Measurements from ENCODE around the gene PAX4. TPM values are rescaled to one million over a fixed set of nuclear protein-coding genes. Genes with fewer than 3 reads are reported as not detected.
"Not testable (repeated sequence)": the region's sequence is repeated elsewhere in the genome, so short reads cannot be mapped to it uniquely, and the experiment has no call there.

PAX4 gene
- polyA plus RNA-seq, 1 donor = not detected

DNA sequence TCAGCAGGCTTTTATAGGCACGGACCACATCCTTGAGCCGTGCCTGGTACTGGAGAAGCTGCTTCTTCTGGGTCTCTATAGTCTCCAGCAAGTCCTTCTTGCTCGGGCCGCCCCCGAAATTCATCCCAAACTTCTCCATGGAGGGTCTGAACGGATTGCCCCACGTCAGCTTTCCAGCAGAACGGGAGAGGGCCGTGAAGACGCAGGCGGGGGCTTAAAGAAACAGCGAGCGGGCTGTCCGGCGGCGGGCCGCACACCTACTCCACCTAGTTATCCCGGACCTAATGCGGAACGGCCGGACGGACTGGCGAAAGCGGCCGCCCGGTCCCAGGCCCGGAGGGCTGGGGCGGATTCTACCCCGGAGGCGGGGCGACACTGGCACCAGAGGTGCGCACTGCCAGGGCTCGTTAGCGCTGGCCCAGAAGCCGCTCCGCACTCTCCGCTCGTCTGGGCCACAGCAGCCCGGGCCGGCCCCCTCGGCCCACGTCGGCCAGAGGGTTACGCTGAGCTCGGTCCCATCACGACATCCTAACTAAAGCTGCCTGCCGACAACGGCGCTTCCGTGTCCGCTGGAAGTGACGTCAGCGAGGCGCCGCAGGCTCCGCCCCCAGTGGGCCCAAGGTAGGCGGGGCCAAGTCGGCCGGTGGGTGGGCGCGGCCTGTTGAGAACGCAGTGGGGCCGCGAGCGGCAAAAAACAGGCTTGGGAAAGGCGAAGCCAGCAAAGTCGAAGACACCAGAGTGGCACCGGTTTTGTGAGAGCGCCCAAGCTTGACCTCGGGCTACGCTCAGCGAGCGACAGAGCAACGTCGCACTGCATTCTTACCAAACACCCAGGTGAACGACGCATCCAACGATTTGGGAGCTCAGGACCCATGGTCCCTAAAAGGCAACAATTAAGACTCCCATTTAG lies 32.6 kb downstream of the PAX4 start, which contains the start of gene GCC1:
TSS of gene GCC1 (minus strand) at position 553 of the 910 bp plus-strand sequence. CDS start at position 139, 414 bp downstream.
- DNase-seq = peak; percentile 89

DNA sequence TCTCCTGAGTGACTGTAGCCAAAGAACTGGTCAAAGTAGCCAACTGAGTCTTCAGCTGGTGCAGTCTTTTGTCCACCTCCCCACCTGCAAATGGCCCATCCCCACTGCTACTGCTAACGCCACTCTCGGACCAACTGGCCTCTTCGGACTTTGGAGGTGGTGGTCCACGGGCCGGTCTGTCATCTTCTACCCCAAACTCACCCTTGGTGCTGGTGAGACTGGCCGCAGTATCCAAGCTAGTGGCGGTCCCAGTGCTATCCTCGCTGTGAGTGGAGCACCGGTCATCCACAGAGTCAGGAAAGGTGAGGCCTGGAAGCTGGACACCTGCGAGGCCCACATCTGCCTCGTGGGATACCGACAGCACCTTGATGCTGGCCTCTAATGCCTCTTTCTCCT lies 33.3 kb downstream of the PAX4 start:
- DNase-seq = no peak

DNA sequence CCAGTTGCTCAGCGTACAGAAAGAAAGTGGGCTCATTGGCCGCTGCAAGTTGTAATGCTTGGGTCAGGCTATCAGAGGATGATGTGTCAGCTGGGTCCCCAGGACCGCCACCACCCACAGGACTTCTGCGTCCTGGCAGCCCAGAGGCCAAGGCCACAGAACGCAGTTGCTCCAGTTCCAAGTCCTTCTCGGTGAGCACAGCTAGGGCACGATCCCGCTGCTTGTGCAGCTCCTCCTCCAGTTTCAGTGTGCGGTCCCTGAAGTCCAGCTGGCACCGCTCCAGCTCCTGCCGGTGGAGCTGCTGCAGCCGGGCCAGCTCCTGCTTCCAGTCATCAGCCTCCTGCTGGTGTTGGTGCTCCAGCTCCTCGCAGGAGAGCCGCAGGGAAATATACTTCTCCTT lies 35.6 kb downstream of the PAX4 start:
- DNase-seq = no peak

DNA sequence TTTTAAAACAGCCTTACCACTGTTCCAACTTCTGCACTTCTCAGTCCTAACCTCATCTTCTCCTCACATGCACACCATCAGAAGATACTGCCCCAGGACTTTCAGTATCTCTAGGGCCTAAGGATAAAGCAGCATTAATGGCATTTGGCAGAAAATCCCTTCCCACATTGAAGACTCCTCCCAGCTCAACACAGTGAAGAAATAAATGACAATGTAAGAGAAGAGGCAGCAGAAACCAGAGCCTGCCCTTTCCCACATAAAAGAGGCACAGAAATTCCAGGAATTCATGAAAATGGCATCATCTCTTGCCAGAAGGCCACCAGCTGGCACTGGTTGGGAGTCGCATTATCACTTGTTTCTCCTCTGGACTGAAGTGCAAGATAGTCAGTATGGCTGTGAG lies 36.2 kb downstream of the PAX4 start:
- DNase-seq = no peak

DNA sequence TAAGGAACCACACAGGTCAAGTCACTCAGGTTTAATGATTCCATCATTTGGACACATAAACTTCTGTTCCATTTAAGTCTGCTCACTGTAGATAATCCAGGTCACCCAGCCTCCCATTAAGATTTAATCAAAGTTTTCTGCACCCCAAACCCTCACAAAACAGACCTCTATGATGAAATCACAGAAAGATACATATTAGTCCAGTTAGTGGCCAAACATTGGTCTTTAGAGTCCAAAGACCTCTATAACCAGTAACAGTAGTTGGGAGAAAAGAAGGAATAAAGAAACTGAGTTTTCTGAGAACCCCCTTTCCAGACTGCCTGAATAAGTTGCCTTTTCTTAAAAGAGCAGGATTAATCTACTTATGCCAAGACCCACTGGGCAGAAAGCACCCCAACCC lies 37.3 kb downstream of the PAX4 start:
- no peak for DNase-seq

DNA sequence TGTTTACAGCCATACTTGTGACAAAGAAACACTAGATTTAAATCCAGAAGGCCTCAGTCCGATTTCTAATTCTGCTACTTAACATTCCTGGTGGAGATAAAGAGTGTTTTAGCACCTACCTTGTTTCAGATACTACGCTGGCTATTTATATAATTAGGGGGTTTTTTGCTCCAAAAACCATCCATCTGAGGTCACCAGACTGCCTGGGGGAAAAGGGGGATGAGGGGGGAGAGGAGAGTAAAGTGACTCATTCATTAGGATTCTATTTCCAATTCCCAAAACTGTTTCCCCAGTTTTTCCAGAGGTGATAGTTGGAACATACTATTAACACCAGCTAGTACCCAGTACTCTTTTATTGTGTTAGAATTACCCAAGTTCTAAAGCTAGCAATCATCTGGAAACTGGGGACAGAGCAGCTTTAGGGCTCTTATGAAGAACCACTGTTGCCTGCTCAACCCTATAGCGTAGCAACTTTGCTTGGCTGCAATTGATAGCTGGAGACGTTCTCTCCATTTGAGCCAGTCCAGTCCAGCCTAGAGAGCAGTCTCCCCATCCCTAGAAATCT lies 39.1 kb downstream of the PAX4 start:
- DNase-seq = no peak

DNA sequence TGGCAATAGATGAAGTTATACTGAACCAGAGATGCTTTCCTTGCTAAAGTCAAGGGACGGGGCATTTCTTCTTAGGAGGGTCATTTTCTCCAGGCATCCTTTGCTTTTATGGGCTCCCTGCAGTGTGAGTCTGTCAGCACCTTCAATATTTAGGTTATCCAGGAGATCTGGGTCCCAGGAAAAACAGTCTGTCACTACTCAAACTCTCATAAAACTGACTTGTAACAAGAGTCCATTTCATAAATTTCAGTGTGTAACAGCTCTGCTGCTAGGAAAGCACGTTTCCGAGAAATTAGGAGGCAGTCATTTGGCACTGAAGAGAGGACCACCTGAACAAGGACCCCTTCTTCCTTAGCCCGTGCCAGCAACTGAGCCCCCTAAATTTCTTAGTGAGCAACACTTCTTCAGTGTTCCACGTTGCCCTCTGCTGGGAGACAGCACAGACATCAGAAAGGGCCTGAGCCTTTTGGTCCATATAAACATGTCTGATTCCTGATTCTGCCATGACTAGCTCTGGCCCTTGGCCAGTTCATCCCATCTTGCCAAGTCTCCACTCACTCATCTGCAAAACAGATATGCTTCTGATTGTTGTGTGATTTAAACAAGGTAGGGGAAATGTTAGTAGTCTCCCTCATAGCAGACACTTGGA lies 39.8 kb downstream of the PAX4 start:
- DNase-seq = no peak

DNA sequence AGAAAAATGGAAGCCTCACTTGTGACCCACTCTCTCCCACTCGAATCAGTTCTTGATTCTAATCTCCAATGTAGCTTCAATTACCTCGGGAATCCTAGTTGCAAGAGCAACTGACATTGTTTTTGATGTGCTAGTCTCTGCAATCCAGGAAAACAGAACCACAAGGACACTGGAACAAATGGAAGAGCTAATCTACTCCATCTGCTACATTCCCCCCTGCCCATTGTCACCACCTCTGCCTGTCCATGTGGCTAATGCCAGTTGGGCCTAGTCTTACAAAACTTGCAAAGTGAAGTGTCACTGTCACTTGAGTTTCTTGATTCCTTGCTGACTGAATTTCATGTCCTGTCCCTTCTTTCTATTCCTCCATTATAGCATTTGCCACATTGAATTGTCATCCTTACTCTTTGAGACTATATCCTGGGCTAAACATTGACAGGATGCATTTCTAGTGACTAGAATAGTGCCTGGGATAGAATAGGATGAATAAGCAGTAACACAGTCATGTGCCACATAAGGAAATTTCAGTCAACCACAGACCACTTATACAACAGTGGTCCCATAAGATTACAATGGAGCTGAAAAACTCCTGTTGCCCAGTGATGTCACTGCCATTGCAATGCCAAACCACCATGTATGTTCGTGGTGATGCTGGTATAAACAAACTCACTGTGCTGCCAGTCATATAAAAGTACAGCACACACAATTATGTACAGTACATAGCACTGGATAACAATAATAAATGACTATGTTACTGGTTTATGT lies 46.0 kb downstream of the PAX4 start:
- no peak for DNase-seq

DNA sequence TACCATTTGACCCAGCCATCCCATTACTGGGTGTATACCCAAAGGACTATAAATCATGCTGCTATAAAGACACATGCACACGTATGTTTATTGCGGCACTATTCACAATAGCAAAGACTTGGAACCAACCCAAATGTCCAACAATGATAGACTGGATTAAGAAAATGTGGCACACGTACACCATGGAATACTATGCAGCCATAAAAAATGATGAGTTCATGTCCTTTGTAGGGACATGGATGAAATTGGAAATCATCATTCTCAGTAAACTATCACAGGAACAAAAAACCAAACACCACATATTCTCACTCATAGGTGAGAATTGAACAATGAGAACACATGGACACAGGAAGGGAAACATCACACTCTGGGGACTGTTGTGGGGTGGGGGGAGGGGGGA lies 49.9 kb downstream of the PAX4 start:
- not testable (repeated sequence) for DNase-seq

DNA sequence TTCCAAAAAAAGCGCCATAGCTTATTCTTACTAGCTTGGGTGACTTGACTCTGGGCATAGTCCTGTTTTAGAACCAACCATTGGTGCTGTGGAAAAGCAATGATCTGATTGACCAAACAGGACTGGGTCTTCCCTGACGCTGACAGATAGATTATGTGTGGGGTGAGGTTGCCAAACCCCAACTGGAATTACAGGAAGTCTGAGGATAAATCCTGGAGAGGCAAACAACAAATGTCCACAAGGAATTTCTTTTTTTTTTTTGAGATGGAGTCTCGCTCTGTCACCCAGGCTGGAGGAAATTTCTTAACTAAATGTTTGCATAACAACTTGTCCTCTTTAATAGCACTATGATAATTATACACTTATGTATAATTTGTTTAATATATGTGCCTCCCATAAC lies 51.7 kb downstream of the PAX4 start:
- no peak for DNase-seq

Other genes with a start within 250 kb of the PAX4 start
- 25.3 TPM for gene ZNF800, start 225.4 kb downstream of the PAX4 start, polyA plus RNA-seq (ENCODE audit: insufficient read length)
- 14.7 TPM for gene GCC1, start 32.5 kb downstream of the PAX4 start, polyA plus RNA-seq (ENCODE audit: insufficient read length)
- gene ARF5, start 29.7 kb downstream of the PAX4 start, polyA plus RNA-seq (ENCODE audit: insufficient read length) = 162 TPM
- 0.45 TPM for gene FSCN3, start 24.4 kb downstream of the PAX4 start, polyA plus RNA-seq (ENCODE audit: insufficient read length)
- gene SND1, start 34.1 kb upstream of the PAX4 start, polyA plus RNA-seq (ENCODE audit: insufficient read length) = 156 TPM